ENCODE data around the gene VEGFB.
"Not testable (repeated sequence)": the region's sequence is repeated elsewhere in the genome, so short reads cannot be mapped to it uniquely, and the experiment has no call there.

Gene VEGFB

DNA sequence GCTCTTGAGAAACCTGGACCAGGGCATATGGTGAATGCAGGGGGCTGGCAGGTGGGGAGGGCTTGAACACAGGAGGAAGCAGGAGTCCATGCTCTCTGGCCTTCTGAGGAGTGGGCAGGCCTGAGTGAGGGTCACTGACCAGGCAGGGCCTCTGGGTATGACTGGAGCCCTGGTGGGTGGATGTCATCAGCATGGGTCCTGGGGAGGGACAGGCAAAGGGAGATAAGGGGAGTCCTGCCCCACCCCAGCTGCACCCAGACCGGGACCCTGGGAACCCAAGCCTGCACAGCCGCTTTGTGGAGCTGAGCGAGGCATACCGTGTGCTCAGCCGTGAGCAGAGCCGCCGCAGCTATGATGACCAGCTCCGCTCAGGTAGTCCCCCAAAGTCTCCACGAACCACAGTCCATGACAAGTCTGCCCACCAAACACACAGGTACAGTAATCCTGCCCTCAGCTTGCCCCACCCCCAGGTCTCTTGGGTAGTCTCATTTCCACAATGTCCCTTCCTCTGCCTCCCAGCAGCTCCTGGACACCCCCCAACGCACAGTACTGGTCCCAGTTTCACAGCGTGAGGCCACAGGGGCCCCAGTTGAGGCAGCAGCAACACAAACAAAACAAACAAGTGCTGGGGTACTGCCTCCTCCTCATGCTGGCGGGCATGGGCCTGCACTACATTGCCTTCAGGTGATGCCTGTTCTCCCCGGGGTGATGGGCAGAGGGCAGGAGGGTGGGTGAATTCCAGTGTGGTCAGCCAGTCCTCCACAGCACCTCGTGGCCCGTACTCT lies 2.0 kb upstream of the VEGFB start:
- DNase-seq: no peak

DNA sequence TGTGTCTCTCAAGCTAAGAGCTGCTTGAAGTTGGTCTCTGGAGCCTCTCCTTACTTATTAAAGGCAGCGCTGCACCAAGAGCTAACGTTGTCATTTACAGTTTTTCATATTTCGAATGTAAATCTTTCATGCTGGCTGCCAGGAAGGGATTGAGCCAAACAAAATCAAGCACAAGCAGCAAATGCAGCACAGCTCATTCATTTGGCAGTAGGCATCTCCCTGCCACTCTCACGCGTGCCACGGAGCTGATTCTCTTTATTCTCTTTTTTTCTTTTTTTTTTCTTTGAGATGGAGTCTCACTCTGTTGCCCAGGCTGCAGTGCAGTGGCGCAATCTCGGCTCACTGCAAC lies 1.4 kb upstream of the VEGFB start:
- DNase-seq: no peak

DNA sequence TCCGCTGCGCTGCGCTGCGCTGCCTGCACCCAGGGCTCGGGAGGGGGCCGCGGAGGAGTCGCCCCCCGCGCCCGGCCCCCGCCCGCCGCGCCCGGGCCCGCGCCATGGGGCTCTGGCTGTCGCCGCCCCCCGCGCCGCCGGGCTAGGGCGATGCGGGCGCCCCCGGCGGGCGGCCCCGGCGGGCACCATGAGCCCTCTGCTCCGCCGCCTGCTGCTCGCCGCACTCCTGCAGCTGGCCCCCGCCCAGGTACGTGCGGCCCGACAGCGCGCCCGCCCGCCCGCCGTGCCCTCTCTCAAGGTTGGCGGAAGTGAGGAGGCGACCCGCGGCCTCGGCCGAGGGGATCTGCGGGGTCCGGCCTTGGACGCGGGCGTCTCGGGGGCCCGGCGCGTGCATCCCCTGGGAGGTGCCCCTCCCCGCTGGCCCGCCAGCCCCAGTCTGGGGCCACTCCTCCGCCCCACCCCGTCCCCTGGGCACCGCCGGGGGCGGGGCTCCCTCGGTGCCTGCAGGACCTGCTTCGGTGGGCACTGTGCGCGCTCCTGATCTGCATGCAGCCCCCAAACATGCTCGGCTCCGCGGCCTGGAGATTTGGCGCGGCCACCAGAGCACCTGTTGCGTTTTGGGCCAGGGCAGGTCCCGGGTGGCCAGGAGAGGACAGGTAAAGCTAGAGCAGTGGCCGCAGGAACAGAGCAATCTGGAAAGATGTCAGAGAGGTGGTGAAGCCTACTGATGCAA lies 429 bp downstream of the VEGFB start:
- DNase-seq: peak; percentile 29

DNA sequence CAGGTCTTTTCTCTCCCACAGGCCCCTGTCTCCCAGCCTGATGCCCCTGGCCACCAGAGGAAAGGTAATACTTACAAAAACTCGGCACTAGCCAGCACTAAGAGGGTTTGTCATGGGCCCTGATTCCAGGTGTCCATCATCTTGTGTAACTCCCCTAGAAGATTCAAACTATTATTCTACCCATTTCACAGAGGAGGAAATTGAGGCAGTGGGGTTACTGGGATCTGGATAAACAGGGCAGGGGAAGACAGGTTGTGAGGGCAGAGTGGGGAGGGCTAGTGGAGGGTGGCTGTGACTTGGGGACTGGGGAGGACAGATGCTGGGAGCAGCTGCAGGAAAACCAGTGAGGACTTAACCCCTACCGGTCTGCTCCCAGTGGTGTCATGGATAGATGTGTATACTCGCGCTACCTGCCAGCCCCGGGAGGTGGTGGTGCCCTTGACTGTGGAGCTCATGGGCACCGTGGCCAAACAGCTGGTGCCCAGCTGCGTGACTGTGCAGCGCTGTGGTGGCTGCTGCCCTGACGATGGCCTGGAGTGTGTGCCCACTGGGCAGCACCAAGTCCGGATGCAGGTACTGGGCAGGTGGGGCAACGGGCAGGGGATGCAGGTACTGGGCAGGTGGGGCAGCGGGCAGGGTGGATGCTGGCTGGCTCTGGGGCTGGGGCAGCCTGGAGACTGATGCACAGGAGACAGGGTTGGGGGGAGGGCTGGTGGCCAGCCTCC lies 1.2 kb downstream of the VEGFB start:
- DNase-seq: no peak

DNA sequence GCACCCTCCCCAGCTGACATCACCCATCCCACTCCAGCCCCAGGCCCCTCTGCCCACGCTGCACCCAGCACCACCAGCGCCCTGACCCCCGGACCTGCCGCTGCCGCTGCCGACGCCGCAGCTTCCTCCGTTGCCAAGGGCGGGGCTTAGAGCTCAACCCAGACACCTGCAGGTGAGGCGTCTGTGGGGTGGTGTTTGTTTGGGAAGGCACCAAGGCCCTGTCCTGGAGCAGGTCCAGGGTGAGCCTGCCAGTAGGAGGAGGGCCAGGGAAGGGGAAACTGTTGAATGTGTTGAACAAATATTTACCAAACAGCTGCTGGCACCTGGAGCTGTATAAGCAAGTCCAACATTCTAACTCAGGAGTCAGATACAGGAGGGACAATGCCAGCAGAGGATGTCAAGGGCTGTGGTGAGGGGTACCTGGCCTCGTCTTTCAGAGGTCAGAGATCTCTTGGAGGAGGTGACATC lies 3.1 kb downstream of the VEGFB start:
- DNase-seq: no peak

DNA sequence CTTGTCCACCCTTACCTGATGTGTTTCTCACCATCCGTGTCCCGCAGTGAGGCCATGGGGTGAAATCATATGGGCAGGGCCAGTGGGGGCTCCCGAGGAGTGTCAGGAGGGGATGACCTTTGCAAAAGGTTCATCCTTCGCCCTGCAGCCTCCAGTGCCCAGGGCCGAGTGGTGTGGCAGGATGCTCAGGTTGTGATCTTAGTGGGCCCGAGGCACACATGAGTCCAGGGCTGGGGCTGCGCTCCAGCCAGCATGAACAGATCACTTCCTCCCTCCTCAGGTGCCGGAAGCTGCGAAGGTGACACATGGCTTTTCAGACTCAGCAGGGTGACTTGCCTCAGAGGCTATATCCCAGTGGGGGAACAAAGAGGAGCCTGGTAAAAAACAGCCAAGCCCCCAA lies 3.7 kb downstream of the VEGFB start:
- DNase-seq: no peak

DNA sequence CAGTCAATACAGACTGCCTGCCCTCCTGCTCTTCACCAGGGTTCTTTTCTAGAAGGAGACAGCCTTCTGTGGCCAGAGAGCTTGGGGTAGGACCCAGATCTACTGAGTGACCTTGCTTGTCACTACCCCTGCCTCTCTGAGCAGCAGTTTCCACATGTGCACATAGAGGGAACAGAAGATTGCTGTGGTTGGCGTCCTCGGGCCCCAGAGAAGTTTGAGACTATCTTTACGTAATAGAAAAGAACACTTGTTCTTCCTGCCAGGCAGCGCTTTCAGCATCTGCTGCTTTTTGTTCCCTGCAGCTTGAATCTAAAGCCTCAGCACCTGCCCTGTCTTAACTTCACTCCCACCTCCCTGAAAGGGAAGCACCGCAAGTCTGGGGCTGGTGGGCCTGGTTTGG lies 4.6 kb downstream of the VEGFB start:
- DNase-seq: no peak

DNA sequence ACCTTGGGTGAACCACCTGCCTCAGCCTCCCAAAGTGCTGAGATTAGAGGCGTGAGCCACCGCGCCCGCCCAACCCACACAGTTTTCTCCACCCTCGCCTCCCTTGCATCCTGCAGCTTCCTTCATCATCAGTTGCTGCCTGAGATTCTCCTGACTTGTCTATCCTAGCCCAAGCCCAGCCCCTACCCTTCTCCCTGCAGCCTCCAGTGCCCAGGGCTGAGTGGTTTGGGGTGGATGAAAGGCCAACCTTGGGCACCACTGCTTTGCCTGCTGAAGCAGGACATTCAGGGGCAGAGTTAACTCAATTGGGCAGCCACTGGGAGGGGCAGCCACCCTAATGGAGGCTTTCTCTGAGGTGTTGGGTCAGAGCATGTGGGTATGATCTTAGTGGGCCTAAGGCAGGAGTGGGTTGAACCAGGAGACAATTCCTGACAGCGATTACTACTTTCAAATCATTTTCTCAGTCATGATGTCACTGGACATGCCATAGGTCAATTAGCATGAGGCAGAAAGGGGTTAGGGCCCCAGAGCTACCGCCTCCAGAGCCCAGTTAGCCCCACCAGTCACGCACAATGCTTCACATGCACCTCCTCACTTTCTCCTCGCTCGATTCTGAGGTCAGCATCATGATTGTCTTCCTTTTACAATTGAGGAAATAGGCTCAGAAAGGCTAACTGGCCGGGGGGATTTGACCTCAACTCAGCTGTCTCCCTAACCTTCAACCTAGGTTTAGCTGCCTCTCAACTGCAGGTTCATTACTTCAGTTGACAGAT lies 5.5 kb downstream of the VEGFB start:
- no peak for DNase-seq

DNA sequence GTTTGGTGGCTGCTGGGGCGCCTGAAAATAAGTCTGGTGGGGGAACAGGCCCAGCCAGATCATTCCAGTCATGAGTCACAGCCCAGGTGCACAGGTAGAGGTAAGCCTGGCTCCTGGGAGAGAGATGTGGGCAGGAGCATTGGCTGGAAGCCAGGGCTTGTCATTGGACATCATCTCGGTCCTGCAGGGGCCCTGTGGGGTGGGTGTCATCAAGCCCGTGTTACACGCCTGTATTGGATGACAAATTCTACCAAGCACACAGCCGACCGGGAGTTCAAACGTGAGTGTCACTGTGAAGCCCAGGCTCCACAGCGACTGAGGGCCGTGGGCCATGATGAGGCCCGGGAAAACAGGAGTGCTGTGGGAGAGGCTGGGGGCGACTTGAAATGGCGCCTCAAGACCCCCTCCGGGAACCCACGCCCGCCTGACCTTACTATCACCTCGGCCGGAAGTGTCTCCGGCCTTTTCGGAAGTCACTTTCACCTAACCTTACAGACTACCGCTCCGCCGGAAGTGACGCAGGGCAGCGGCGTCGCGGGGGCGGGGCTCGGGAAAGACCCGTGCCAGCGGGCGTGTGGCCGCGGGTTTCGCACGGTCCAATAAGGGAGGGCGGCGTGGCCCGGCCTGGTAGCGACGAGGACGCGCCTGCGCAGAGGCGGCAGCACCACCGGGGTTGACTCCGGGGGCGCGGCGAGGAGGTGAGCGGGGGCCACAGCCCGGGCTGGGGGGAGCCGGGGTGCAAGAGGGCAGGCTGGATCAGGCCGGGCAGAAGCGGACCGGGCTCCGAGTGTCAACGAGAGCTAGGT lies 6.3 kb downstream of the VEGFB start, which contains the start of gene FKBP2:
FKBP2 (plus strand) TSS at position 661 of the 806 bp plus-strand sequence. CDS start 1,293 bp downstream, outside the sequence.
- peak; percentile 96 for DNase-seq

DNA sequence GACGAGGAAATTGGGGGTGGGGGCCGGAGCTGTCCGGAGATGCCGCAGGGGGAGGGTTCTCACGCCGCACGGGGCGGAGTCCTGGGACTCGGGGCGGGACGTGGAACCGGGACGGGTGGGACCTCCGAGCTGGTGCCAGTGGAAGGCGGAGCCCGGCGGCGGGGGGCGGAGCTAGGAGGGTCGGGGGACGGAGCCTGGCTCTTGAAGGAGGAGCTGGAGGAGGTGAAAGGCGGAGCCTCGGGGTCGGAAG lies 6.8 kb downstream of the VEGFB start:
- DNase-seq: peak; percentile 98

DNA sequence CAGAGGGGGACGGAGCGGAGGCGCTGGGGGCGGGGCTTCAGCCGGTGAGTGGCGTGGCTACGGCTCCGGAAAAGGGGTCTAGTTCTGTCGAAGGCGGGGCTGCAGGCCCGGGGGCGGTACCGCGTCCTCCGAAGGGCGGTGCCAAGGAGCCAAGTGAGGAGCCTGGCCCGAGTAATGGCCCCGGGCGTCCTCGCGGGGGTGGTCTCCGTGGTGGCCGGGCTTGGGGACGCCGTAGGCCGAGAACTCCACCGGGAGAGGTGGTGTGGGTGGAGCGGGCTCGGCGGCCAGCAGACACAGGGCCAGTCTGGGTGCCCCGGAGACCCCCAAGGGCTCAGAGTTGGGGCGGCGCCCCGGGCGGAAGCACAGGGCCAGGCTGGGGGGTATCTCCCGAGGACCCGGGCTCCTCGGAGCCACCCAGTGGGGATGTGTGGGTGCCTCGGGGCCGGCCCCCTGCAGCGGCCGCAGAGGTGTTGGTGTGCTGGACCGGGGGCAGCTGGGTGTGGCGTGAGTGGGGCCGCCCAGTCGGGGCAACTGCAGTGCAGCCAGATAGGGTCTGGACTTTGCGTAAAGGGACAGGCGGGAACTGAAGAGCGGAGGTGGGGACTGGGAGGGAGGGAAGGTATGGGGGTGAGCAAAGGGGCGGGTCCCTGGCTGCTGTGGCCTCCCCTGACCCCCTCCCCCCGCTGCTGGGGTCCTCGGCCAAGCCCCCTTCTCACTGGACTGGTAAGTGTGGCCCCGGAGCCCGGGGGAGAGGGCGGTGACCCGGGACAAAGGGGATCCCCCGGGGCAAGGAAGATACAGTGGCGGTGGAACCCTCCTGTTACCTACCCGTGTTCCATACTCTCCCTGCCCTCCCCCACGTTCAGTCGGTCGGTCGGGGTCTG lies 7.3 kb downstream of the VEGFB start:
- DNase-seq: peak; percentile 39

DNA sequence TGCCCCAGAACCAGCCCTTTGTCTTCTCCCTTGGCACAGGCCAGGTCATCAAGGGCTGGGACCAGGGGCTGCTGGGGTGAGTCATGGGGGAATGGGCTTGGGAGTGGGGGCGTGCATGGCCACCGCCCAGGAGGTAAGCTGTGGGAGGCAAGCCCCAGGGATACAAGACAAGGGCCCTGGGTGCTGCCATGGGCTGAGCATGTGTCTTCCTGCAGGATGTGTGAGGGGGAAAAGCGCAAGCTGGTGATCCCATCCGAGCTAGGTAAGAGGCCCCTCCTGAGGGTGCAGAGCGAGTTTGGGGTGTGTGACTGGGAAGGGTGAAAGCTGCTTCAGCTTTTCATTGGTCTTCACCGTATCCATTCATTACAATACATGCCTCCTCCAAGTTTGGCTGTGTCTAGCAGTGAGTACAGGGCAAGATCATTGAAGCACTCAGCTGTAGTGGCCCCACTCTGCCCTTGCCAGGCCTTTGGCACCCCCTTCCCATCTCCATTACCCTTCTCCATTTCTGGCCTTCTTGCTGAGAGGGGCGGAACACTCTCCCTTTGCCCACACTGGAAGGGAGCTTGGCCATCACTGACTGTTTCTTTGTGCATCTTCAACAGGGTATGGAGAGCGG lies 9.0 kb downstream of the VEGFB start:
- no peak for DNase-seq

DNA sequence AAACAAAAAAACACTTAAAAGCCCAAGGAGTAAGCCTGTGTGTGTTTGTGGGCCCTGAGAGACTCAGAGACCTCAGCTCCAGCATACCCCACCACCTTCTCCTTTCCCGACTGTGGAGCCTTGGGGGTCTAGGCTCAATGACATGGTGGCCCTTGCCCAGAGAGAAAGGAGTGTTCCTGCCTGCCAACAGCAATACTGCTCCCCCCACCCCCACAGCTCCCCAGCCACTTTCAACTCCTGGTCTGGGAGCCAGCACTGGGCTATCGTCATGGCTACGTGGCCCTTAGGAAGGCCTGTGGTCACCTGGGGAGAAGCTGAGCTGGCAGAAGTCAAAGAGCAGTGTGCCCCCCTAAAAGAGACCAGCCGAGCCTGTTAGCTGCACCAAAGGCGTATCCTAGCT lies 9.7 kb downstream of the VEGFB start:
- DNase-seq: no peak

DNA sequence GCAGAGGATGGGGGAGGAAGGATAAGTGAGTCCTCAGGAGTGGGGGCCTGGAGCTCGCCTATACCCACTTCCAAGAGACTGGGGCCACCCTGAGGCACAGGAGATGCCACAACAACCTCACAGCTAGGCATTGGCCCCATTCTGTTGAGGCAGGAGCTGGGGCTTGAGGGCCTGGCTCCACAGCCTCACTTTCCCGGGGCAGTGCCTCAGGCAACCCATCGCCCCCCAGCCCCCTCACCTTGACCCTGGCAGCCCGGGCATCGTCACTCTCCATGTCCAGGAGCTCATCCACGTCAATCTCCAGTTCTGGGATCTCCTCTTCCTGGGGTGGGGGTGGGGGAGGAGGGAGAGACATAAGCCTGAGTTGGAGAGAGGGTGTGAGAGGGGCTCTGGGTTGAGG lies 10.6 kb downstream of the VEGFB start:
- DNase-seq: no peak

DNA sequence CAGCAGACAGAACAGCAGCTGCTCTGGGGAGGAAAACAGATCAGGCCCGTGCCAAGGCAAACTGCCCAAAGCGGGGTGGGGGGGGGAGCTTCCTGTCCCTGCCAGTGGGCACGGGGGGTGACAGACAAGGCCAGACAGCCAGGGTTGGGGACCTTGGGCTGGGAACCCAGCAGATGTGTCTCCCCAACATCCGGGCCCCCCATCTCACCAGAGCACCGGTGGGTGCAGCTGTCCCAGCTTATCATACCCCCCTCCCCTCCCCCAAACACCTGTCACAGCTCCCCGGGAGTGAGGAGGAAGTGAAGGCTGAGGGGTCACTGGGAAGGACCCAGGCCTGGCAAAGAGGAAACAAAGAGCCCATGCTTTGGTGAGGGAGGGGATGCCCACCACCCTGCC lies 11.0 kb downstream of the VEGFB start:
- DNase-seq: no peak

DNA sequence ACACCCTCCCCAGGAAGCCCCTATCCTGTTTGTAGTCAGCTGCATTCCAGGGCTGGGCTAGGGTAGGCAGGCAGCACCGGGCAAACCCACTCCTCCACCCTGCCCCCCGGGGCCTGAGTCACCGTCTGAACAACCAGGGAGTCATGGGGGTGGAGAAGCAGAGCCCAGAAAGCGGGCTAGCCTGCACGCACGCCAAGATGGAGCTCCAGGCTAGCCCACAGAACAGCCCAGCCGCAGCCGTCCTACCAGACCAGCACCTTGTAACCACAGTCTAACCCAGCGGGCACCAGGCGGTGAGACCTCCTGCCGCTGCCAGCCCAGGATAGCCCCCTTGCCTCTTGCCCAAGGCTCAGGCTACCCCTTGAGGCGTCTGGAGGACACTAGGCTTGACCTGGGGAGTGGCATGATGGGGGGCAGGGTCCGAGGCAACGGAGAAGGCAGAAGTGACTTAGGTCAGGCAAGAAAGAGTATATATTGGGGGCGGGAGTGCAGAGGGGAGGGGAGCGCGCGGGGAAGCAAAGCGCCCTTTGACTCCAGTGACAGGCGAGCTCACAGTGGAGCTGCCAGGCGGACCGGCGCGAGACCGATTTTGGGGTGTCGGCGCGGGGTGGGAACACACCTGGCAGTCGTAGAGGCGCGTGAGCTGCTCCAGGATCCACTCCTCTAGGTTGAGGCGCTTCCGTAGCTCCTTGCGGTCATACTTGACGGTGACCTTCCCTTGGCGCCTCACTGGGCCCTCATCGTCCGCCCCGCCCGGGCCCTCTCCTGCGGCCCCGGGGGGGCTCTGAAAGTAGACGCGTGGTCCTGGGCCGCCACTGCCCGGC lies 11.6 kb downstream of the VEGFB start:
- DNase-seq: peak; percentile 98

DNA sequence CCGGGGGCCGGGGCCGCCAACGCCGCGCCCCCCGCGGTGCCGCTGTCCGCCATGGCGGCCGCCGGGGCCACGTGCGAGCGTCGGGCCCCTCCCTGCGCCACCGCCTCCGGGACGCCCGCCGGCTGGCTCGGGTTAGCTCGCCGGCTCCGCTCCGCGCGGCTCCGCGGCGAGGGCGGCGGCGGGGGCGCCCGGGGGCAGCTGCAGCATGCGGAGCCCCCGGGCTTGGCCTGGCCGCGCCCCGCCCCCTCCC lies 12.2 kb downstream of the VEGFB start:
- not testable (repeated sequence) for DNase-seq

DNA sequence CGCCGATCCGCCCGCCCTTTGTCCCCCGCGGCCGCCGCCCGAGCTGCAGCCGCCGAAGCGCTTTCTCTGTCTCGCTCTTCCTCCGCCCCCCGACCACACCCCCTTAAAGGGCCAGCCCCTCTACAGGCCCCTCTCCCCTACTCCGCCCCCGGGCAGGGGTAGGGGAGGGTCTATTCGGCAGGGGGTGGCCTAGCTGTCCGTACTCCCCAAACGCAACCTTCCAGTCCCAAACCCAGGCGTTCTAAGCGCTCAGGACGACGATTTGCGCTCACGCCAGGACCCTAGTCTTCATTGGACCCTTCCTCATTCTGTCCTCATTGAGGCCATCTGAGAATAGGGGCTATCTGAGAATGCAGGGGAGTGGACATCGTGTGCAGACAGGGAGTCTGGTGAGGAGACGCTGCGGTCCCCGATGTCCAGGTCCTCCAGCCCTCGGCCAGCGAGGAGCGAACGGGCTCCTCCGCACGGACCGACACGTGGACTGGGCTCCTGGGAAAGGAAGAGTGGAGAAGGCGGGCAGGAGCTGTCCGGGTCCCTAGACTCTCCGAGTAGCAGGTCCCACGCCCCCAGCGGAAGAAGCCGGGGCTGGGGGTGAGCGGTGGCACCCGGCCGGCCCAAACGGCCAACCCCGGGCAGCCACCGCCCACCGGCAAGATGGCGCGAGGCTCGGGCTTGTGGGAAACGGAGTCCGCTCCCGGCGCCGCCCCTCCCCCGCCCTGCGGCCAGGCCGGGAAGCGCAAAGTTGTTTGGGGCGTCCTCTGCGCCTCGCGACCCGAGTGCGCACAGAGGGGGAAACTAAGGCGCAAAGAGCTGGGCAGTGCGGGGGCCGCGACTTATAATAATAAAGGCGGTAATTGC lies 12.7 kb downstream of the VEGFB start, which contains the start of gene PPP1R14B:
PPP1R14B (minus strand) TSS at position 73 of the 858 bp plus-strand sequence. CDS start 270 bp downstream, outside the sequence.
- DNase-seq: peak; percentile 93

Measured in fibroblast of skin of back (primary cell).